ENCODE results near the gene PATZ1. TPM values are rescaled to one million over a fixed set of nuclear protein-coding genes. Genes with fewer than 3 reads are reported as not detected.

Gene PATZ1
- total RNA-seq, 1 experiment from 2014 or later = 28.2 TPM

GRCh38 chr22:31327806-31328543, 18.2 kb downstream of the PATZ1 start:
- no peak overlapping the region for H2AFZ ChIP-seq
- H3F3A ChIP-seq (ENCODE audit: insufficient read depth, low read depth) = peaks cover 5% of the 10 kb centered on the region; the same call in 1 of the 2 replicates
- no peak for TF ChIP-seq CTCF (conservative IDR thresholded peaks at IDR 0.05)
- no peak for TF ChIP-seq EZH2 (IDR thresholded peaks at IDR 0.05; ENCODE audit: low read depth)
- peak in 1 of 2 experiments; percentile 11 for DNase-seq
- H3K4me2 ChIP-seq = no peak overlapping the region
- H4K20me1 ChIP-seq (ENCODE audit: insufficient read depth) = peaks cover 3% of the 10 kb centered on the region; the same call in 1 of the 2 replicates
- CTCF ChIA-PET = interaction anchor here (0.6 kb wide), 1 partner anchor 18 kb away, joined by 3 read pairs; no protein-coding TSS in a partner anchor
- intact Hi-C loops (cut with micrococcal nuclease; ENCODE audit: unreplicated experiment) = no loop called here
- POLR2A ChIA-PET (ENCODE audit: unreplicated experiment) = no interaction called here
- no peaks in the 10 kb centered on the region for H3K9me2 ChIP-seq (ENCODE audit: insufficient read depth)
- H3K4me3 ChIP-seq = no peak overlapping the region
- H3K4me1 ChIP-seq (replicated peaks; ENCODE audit: insufficient read depth) = peaks cover 15% of the 10 kb centered on the region
- H3K36me3 ChIP-seq (ENCODE audit: low read depth) = peaks cover 49% of the 10 kb centered on the region
- H3K27me3 ChIP-seq (ENCODE audit: insufficient read depth, low read depth) = no peaks in the 10 kb centered on the region
- no peaks in the 10 kb centered on the region for H3K79me2 ChIP-seq (ENCODE audit: low read depth)
- no peak overlapping the region for H3K27ac ChIP-seq
- no TSS peak for BruUV-seq (replicated peaks)
- no peaks in the 10 kb centered on the region for H3K9me3 ChIP-seq (ENCODE audit: insufficient read depth, low read depth)

DNA sequence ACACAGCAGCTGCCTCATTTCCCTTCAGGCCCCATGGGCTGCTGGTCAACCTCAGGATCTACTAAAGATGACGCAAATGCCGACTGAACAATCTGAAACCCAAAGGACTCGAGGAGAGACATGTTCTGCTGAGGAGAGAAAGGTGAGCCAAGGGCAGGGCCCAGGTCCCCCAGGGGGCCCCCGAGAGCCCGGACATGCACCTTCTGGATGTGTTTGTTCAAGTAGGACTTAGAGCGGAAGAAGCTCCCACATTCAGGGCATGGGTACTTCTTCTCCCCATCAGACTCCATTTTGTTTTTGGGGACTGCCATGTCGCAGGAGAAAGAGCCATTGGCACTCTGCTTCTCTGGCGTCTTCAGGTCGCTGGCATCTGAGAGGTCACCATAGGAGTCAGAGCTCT, 19.3 kb downstream of the PATZ1 start:
- Histone ChIP-seq H3K4me3 (no peak overlapping the region), H3K36me3 (ENCODE audit: low read depth) (peaks cover 42% of the 10 kb centered on the region), H2AFZ (no peak overlapping the region), H3K79me2 (ENCODE audit: low read depth) (no peaks in the 10 kb centered on the region), H3K27ac (no peak overlapping the region), H3K9me3 (ENCODE audit: insufficient read depth, low read depth) (no peaks in the 10 kb centered on the region), H3F3A (ENCODE audit: insufficient read depth, low read depth) (peaks cover 5% of the 10 kb centered on the region; the same call in 1 of the 2 replicates), H4K20me1 (ENCODE audit: insufficient read depth) (no peaks in the 10 kb centered on the region; the same call in 1 of the 2 replicates), H3K9me2 (ENCODE audit: insufficient read depth) (no peaks in the 10 kb centered on the region), H3K27me3 (ENCODE audit: insufficient read depth, low read depth) (no peaks in the 10 kb centered on the region), H3K4me1 (replicated peaks; ENCODE audit: insufficient read depth) (peaks cover 15% of the 10 kb centered on the region), H3K4me2 (no peak overlapping the region)
- BruUV-seq (replicated peaks) = no TSS peak
- intact Hi-C loops (cut with micrococcal nuclease; ENCODE audit: unreplicated experiment) = no loop called here
- no peak for TF ChIP-seq CTCF (conservative IDR thresholded peaks at IDR 0.05)
- no peak for TF ChIP-seq EZH2 (IDR thresholded peaks at IDR 0.05; ENCODE audit: low read depth)
- ChIA-PET POLR2A (ENCODE audit: unreplicated experiment) (no interaction called here), CTCF (no interaction called here)
- DNase-seq = no peak

- H3K4me1 ChIP-seq (replicated peaks; ENCODE audit: insufficient read depth) = no peaks in the 10 kb centered on the region
- ChIA-PET CTCF (interaction anchor here (0.6 to 1.4 kb wide), 3 partner anchors 10 to 21 kb away, joined by 3 to 12 read pairs (median 7); no protein-coding TSS in a partner anchor), POLR2A (ENCODE audit: unreplicated experiment) (interaction anchor here (0.6 kb wide), 1 partner anchor 95 kb away, joined by 3 read pairs; no protein-coding TSS in a partner anchor)
- H4K20me1 ChIP-seq (ENCODE audit: insufficient read depth) = no peaks in the 10 kb centered on the region
- TF ChIP-seq CTCF (conservative IDR thresholded peaks at IDR 0.05) (no peak), EZH2 (IDR thresholded peaks at IDR 0.05; ENCODE audit: low read depth) (no peak)
- H3K27me3 ChIP-seq (ENCODE audit: insufficient read depth, low read depth) = no peaks in the 10 kb centered on the region
- H3K79me2 ChIP-seq (ENCODE audit: low read depth) = no peaks in the 10 kb centered on the region
- no peak for DNase-seq
- H3K4me3 ChIP-seq = no peak overlapping the region
- no peaks in the 10 kb centered on the region; the same call in 1 of the 2 replicates for H3F3A ChIP-seq (ENCODE audit: insufficient read depth, low read depth)
- no peak overlapping the region for H3K4me2 ChIP-seq
- no TSS peak for BruUV-seq (replicated peaks)
- H2AFZ ChIP-seq = no peak overlapping the region
- no peaks in the 10 kb centered on the region for H3K9me2 ChIP-seq (ENCODE audit: insufficient read depth)
- intact Hi-C loops (cut with micrococcal nuclease; ENCODE audit: unreplicated experiment) = no loop called here
- no peaks in the 10 kb centered on the region for H3K9me3 ChIP-seq (ENCODE audit: insufficient read depth, low read depth)
- peaks cover 21% of the 10 kb centered on the region; the same call in 1 of the 2 replicates for H3K36me3 ChIP-seq (ENCODE audit: low read depth)
- no peak overlapping the region for H3K27ac ChIP-seq
Measured at GRCh38 chr22:31323578-31324550, 22.3 kb downstream of the PATZ1 start.
